GM18861 (cell line): Measurements from ENCODE around the gene LAMTOR4.
"Not testable (repeated sequence)": the region's sequence is repeated elsewhere in the genome, so short reads cannot be mapped to it uniquely, and the experiment has no call there.

Source experiments
- ATAC-seq: cut with Tn5 transposase; IDR thresholded peaks from one replicate; pipeline ENCODE4 v1.9.1; 2021; ENCODE audit not compliant: unreplicated experiment

Gene LAMTOR4

GRCh38 chr7:100195901-100196322, 47.2 kb downstream of the LAMTOR4 start:
- not testable (repeated sequence) for ATAC-seq

- no peak for ATAC-seq
Measured at GRCh38 chr7:100198266-100198665, 49.5 kb downstream of the LAMTOR4 start.

- no peak for ATAC-seq
Measured at GRCh38 chr7:100200693-100201092, 52.0 kb downstream of the LAMTOR4 start.
